ENCODE data around the gene MCTS1.

Gene MCTS1

GRCh38 chrX:120561634-120562568 lies 42.0 kb upstream of the MCTS1 start:
- peak; percentile 9 for DNase-seq (ENCODE audit: low read depth)
- no peak for TF ChIP-seq MYC (IDR thresholded peaks at IDR 0.05; ENCODE audit: low read depth, low read length)
- TF ChIP-seq CTCF (IDR thresholded peaks at IDR 0.05; ENCODE audit: low read depth, low read length), result no peak
- TF ChIP-seq, protein P1, sequence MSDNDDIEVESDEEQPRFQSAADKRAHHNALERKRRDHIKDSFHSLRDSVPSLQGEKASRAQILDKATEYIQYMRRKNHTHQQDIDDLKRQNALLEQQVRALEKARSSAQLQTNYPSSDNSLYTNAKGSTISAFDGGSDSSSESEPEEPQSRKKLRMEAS (IDR thresholded peaks at IDR 0.05; ENCODE audit: low read depth, low read length), result no peak
- no peak for TF ChIP-seq POLR2A (IDR thresholded peaks at IDR 0.05; ENCODE audit: extremely low read depth, insufficient read length)
- peak overlapping the region; percentile 83 for H3K4me3 ChIP-seq (ENCODE audit: low read depth, low read length)

DNA sequence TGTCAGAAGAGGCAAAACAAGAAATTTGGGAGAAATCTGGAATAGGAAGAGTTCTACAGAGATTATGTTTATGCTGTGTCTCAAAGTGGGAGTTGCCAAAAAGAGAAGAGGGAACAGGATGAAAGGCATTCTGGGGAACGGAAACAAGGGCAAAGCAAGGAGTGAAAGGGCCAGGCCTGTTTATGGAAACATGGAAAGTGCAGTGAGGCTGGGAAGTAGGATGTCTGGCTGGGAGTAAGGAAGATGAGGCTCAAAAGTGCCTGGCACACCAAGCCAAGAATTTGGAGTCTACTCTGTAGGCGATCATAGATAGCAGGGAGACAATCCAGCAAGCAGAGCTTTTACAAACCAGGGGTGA lies 41.4 kb upstream of the MCTS1 start:
- DNase-seq (ENCODE audit: low read depth), result no peak
- H3K4me3 ChIP-seq (ENCODE audit: low read depth, low read length), result no peak overlapping the region

GRCh38 chrX:120564925-120565324 lies 39.0 kb upstream of the MCTS1 start:
- H3K4me3 ChIP-seq (ENCODE audit: low read depth, low read length), result no peak overlapping the region
- peak; percentile 58 for DNase-seq (ENCODE audit: low read depth)
- TF ChIP-seq, protein P1 (IDR thresholded peaks at IDR 0.05; ENCODE audit: low read depth, low read length), result no peak
- no peak for TF ChIP-seq CTCF (IDR thresholded peaks at IDR 0.05; ENCODE audit: low read depth, low read length)
- no peak for TF ChIP-seq MYC (IDR thresholded peaks at IDR 0.05; ENCODE audit: low read depth, low read length)
- no peak for TF ChIP-seq POLR2A (IDR thresholded peaks at IDR 0.05; ENCODE audit: extremely low read depth, insufficient read length)

More for the DNA sequence above, 41.4 kb upstream of the MCTS1 start:
- TF ChIP-seq POLR2A (IDR thresholded peaks at IDR 0.05; ENCODE audit: extremely low read depth, insufficient read length) (no peak), MYC (IDR thresholded peaks at IDR 0.05; ENCODE audit: low read depth, low read length) (no peak), CTCF (IDR thresholded peaks at IDR 0.05; ENCODE audit: low read depth, low read length) (no peak)
- TF ChIP-seq, protein P1 (IDR thresholded peaks at IDR 0.05; ENCODE audit: low read depth, low read length), result no peak

GRCh38 chrX:120566817-120567216 lies 37.1 kb upstream of the MCTS1 start:
- no peak for DNase-seq (ENCODE audit: low read depth)
- TF ChIP-seq, protein P1 (IDR thresholded peaks at IDR 0.05; ENCODE audit: low read depth, low read length), result no peak
- no peak for TF ChIP-seq MYC (IDR thresholded peaks at IDR 0.05; ENCODE audit: low read depth, low read length)
- TF ChIP-seq CTCF (IDR thresholded peaks at IDR 0.05; ENCODE audit: low read depth, low read length), result no peak
- no peak for TF ChIP-seq POLR2A (IDR thresholded peaks at IDR 0.05; ENCODE audit: extremely low read depth, insufficient read length)
- no peak overlapping the region for H3K4me3 ChIP-seq (ENCODE audit: low read depth, low read length)

- DNase-seq (ENCODE audit: low read depth), result no peak
- H3K4me3 ChIP-seq (ENCODE audit: low read depth, low read length), result no peak overlapping the region
- TF ChIP-seq, protein P1 (IDR thresholded peaks at IDR 0.05; ENCODE audit: low read depth, low read length), result no peak
- TF ChIP-seq CTCF (IDR thresholded peaks at IDR 0.05; ENCODE audit: low read depth, low read length) (no peak), MYC (IDR thresholded peaks at IDR 0.05; ENCODE audit: low read depth, low read length) (no peak), POLR2A (IDR thresholded peaks at IDR 0.05; ENCODE audit: extremely low read depth, insufficient read length) (no peak)
Observed at GRCh38 chrX:120568035-120568434, 35.9 kb upstream of the MCTS1 start.
